HG02981 (cell line): Measurements from ENCODE around the gene GABRB3.

Experiments used
- ATAC-seq: cut with Tn5 transposase; IDR thresholded peaks from one replicate; pipeline ENCODE4 v1.9.1; 2021; ENCODE audit warnings: mild to moderate bottlenecking, moderate library complexity; ENCODE audit not compliant: unreplicated experiment

GABRB3 gene

GRCh38 chr15:26564361-26564760, 208.5 kb downstream of the GABRB3 start:
- no peak for ATAC-seq

- no peak for ATAC-seq
Measured at GRCh38 chr15:26562336-26562735, 210.5 kb downstream of the GABRB3 start.

- ATAC-seq, result no peak
Measured at GRCh38 chr15:26561896-26562295, 211.0 kb downstream of the GABRB3 start.

- no peak for ATAC-seq
Measured at GRCh38 chr15:26561130-26561529, 211.7 kb downstream of the GABRB3 start.

GRCh38 chr15:26555898-26556297, 217.0 kb downstream of the GABRB3 start:
- ATAC-seq, result no peak

GRCh38 chr15:26551473-26551872, 221.4 kb downstream of the GABRB3 start:
- ATAC-seq, result no peak

- ATAC-seq, result no peak
Measured at GRCh38 chr15:26550880-26551279, 222.0 kb downstream of the GABRB3 start.

- ATAC-seq, result no peak
Measured at GRCh38 chr15:26537663-26538062, 235.2 kb downstream of the GABRB3 start.

- ATAC-seq, result no peak
Measured at GRCh38 chr15:26531489-26531888, 241.4 kb downstream of the GABRB3 start.

GRCh38 chr15:26525096-26525495, 247.8 kb downstream of the GABRB3 start:
- no peak for ATAC-seq

GRCh38 chr15:26521691-26522198, 251.1 kb downstream of the GABRB3 start:
- ATAC-seq, result no peak

- ATAC-seq, result no peak
Measured at GRCh38 chr15:26521130-26521529, 251.7 kb downstream of the GABRB3 start.

GRCh38 chr15:26518885-26519284, 254.0 kb downstream of the GABRB3 start:
- ATAC-seq, result no peak

GRCh38 chr15:26516102-26516980, 256.5 kb downstream of the GABRB3 start:
- no peak for ATAC-seq

GRCh38 chr15:26504009-26504408, 268.9 kb downstream of the GABRB3 start:
- ATAC-seq, result no peak
